Measurements from ENCODE around the gene ACAA2. TPM values are rescaled to one million over a fixed set of nuclear protein-coding genes. Genes with fewer than 3 reads are reported as not detected.

The ACAA2 gene
- polyA plus RNA-seq, 2 of the 4 experiments (the other 2 are of a cell fraction) = 30.9 to 47.5 TPM

GRCh38 chr18:49758263-49758610 lies 55.1 kb downstream of the ACAA2 start:
- Histone ChIP-seq H3K9me3 (no peaks in the 10 kb centered on the region), H3K4me1 (no peaks in the 10 kb centered on the region), H3K4me3 (no peak overlapping the region), H3K27ac (no peak overlapping the region), H3K4me2 (no peak overlapping the region)
- ATAC-seq (peak in 1 of 2 experiments; percentile 29; a peak in 2 of 6 replicates), FAIRE-seq (no peak), DNase-seq (ENCODE audit: low read depth in 1 of 2, low spot score in 1 of 2) (no peak)
- POLR2A ChIA-PET = no interaction called here
- 74% methylated on average over 5 of the region's 5 CpGs for WGBS (ENCODE audit: missing lambda C conversion rate)
- CTCF ChIA-PET = interaction anchor here (1.0 kb wide), 1 partner anchor 248 kb away, joined by 3 read pairs; no protein-coding TSS in a partner anchor
- TF ChIP-seq PHF8 (IDR thresholded peaks at IDR 0.05; ENCODE audit: borderline replicate concordance, low read depth) (no peak), EP300 (IDR thresholded peaks at IDR 0.05) (no peak), RFX5 (IDR thresholded peaks at IDR 0.05) (no peak), ZNF302 (CRISPR knock-in tag; IDR thresholded peaks at IDR 0.05) (no peak), POLR2AphosphoS2 (conservative IDR thresholded peaks at IDR 0.05; ENCODE audit: low read length) (no peak), CEBPB (IDR thresholded peaks at IDR 0.05) (no peak)

GRCh38 chr18:49757513-49758262 lies 55.6 kb downstream of the ACAA2 start:
- ChIA-PET POLR2A (interaction anchor here (0.6 kb wide), 1 partner anchor 437 kb away, joined by 3 read pairs; the partner anchor contains the start of gene MYO5B), CTCF (no interaction called here)
- H3K4me3 ChIP-seq = no peak overlapping the region
- WGBS (ENCODE audit: missing lambda C conversion rate) = 79% methylated on average over 20 of the region's 23 CpGs
- H3K27ac ChIP-seq = no peak overlapping the region
- no peaks in the 10 kb centered on the region for H3K4me1 ChIP-seq
- TF ChIP-seq HOXA7 (CRISPR knock-in tag; IDR thresholded peaks at IDR 0.05) = no peak
- TF ChIP-seq BCL3 (IDR thresholded peaks at IDR 0.05) = no peak
- TF ChIP-seq HDAC2 (IDR thresholded peaks at IDR 0.05) = no peak
- no peak for TF ChIP-seq NPAS2 (CRISPR knock-in tag; IDR thresholded peaks at IDR 0.05; ENCODE audit: borderline replicate concordance)
- TF ChIP-seq MYC (IDR thresholded peaks at IDR 0.05; ENCODE audit: borderline replicate concordance, low read length) = no peak
- TF ChIP-seq RCOR1 (IDR thresholded peaks at IDR 0.05; ENCODE audit: low read depth, low read length) = no peak
- no peak for TF ChIP-seq FOSL2 (IDR thresholded peaks at IDR 0.05)
- TF ChIP-seq FOSL2 (CRISPR knock-in tag; IDR thresholded peaks at IDR 0.05) = no peak
- H3K4me2 ChIP-seq = no peak overlapping the region
- DNase-seq (ENCODE audit: low read depth in 1 of 2, low spot score in 1 of 2) (peak in 1 of 2 experiments; percentile 6), FAIRE-seq (no peak), ATAC-seq (peak in 1 of 2 experiments; percentile 72; a peak in 3 of 6 replicates)
- no peaks in the 10 kb centered on the region for H3K9me3 ChIP-seq

GRCh38 chr18:49756671-49757362 lies 56.5 kb downstream of the ACAA2 start:
- ChIA-PET CTCF (interaction anchor here (1.1 kb wide), 1 partner anchor 10 kb away, joined by 3 read pairs; no protein-coding TSS in a partner anchor), POLR2A (no interaction called here)
- TF ChIP-seq TFCP2L1 (CRISPR knock-in tag; IDR thresholded peaks at IDR 0.05) (no peak), HOXB5 (CRISPR knock-in tag; IDR thresholded peaks at IDR 0.05) (no peak), REST (IDR thresholded peaks at IDR 0.05) (no peak)
- 85% methylated on average over 9 of the region's 9 CpGs for WGBS (ENCODE audit: missing lambda C conversion rate)
- Histone ChIP-seq H3K4me1 (no peaks in the 10 kb centered on the region), H3K4me2 (no peak overlapping the region), H3K4me3 (no peak overlapping the region), H3K9me3 (no peaks in the 10 kb centered on the region), H3K27ac (no peak overlapping the region)
- FAIRE-seq (no peak), ATAC-seq (no peak), DNase-seq (ENCODE audit: low read depth in 1 of 2, low spot score in 1 of 2) (no peak)

All from A549 (cell line).